Measurements from ENCODE around the gene PIWIL4. TPM values are rescaled to one million over a fixed set of nuclear protein-coding genes. Genes with fewer than 3 reads are reported as not detected.

Gene PIWIL4
- total and polyA plus RNA-seq, 2 of the 8 experiments (the other 6 are each of a cell fraction or from before 2014, with no cell fraction given) = 0.51 to 0.52 TPM

DNA sequence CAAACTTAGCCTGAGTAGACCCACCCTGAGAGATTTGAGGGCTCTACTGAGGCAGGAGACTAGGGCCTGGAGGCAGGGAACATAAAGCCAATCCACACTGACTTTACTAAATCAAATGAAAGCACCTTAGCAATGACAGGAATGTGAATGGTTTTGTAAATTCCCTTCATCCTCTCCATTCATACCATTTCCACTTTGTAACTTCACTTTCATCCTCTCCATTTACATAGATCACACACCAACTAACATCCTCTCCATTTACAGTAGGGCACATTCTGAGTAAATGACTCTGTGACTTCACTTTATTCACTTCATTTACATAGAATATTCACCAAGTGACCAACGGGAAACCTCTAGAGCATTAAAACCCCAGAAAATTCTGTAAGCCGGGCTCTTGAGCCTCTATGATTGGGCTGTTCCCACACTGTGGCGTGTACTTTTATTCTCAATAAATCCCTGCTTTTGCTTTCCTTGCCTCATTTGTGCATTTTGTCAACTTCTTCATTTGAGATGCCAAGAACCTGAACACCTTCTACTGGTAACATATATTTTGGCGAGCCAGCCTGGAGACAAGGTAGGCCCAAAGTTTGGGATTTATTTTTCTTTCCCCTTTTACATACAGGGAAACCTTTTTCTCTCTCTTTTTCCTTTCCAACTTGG lies 82.9 kb downstream of the PIWIL4 start (continued):
- TF ChIP-seq, protein P1, sequence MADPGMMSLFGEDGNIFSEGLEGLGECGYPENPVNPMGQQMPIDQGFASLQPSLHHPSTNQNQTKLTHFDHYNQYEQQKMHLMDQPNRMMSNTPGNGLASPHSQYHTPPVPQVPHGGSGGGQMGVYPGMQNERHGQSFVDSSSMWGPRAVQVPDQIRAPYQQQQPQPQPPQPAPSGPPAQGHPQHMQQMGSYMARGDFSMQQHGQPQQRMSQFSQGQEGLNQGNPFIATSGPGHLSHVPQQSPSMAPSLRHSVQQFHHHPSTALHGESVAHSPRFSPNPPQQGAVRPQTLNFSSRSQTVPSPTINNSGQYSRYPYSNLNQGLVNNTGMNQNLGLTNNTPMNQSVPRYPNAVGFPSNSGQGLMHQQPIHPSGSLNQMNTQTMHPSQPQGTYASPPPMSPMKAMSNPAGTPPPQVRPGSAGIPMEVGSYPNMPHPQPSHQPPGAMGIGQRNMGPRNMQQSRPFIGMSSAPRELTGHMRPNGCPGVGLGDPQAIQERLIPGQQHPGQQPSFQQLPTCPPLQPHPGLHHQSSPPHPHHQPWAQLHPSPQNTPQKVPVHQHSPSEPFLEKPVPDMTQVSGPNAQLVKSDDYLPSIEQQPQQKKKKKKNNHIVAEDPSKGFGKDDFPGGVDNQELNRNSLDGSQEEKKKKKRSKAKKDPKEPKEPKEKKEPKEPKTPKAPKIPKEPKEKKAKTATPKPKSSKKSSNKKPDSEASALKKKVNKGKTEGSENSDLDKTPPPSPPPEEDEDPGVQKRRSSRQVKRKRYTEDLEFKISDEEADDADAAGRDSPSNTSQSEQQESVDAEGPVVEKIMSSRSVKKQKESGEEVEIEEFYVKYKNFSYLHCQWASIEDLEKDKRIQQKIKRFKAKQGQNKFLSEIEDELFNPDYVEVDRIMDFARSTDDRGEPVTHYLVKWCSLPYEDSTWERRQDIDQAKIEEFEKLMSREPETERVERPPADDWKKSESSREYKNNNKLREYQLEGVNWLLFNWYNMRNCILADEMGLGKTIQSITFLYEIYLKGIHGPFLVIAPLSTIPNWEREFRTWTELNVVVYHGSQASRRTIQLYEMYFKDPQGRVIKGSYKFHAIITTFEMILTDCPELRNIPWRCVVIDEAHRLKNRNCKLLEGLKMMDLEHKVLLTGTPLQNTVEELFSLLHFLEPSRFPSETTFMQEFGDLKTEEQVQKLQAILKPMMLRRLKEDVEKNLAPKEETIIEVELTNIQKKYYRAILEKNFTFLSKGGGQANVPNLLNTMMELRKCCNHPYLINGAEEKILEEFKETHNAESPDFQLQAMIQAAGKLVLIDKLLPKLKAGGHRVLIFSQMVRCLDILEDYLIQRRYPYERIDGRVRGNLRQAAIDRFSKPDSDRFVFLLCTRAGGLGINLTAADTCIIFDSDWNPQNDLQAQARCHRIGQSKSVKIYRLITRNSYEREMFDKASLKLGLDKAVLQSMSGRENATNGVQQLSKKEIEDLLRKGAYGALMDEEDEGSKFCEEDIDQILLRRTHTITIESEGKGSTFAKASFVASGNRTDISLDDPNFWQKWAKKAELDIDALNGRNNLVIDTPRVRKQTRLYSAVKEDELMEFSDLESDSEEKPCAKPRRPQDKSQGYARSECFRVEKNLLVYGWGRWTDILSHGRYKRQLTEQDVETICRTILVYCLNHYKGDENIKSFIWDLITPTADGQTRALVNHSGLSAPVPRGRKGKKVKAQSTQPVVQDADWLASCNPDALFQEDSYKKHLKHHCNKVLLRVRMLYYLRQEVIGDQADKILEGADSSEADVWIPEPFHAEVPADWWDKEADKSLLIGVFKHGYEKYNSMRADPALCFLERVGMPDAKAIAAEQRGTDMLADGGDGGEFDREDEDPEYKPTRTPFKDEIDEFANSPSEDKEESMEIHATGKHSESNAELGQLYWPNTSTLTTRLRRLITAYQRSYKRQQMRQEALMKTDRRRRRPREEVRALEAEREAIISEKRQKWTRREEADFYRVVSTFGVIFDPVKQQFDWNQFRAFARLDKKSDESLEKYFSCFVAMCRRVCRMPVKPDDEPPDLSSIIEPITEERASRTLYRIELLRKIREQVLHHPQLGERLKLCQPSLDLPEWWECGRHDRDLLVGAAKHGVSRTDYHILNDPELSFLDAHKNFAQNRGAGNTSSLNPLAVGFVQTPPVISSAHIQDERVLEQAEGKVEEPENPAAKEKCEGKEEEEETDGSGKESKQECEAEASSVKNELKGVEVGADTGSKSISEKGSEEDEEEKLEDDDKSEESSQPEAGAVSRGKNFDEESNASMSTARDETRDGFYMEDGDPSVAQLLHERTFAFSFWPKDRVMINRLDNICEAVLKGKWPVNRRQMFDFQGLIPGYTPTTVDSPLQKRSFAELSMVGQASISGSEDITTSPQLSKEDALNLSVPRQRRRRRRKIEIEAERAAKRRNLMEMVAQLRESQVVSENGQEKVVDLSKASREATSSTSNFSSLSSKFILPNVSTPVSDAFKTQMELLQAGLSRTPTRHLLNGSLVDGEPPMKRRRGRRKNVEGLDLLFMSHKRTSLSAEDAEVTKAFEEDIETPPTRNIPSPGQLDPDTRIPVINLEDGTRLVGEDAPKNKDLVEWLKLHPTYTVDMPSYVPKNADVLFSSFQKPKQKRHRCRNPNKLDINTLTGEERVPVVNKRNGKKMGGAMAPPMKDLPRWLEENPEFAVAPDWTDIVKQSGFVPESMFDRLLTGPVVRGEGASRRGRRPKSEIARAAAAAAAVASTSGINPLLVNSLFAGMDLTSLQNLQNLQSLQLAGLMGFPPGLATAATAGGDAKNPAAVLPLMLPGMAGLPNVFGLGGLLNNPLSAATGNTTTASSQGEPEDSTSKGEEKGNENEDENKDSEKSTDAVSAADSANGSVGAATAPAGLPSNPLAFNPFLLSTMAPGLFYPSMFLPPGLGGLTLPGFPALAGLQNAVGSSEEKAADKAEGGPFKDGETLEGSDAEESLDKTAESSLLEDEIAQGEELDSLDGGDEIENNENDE (IDR thresholded peaks at IDR 0.05; ENCODE audit: insufficient replicate concordance, low read length) = peak; percentile 80
